HG02885 (cell line): ENCODE measurements around the gene ADAM23.

Experiments
- ATAC-seq: cut with Tn5 transposase; IDR thresholded peaks from one replicate; pipeline ENCODE4 v1.9.1; 2021; ENCODE audit warnings: mild to moderate bottlenecking; ENCODE audit not compliant: unreplicated experiment, poor library complexity

ADAM23 gene

GRCh38 chr2:206627632-206628031, 184.3 kb downstream of the ADAM23 start:
- ATAC-seq = no peak

DNA sequence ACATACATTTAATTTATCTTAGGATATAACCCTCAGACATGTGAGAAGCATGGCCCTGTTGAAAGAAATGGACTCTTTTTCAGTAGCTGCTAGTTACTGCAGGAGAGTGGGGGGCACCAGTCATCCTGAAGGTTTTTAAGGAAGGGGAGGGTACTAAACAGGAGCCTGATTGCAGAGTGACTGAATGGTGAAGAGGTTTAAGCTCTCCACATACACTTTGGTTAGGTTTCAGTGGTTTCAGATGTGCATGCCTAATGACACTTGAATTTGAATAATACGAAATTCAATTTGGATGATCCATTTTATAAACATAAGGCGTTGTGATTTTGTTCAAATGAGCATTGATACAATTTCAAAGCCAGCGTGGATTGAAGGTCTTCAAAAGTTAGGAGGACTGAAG, 188.0 kb downstream of the ADAM23 start:
- no peak for ATAC-seq

DNA sequence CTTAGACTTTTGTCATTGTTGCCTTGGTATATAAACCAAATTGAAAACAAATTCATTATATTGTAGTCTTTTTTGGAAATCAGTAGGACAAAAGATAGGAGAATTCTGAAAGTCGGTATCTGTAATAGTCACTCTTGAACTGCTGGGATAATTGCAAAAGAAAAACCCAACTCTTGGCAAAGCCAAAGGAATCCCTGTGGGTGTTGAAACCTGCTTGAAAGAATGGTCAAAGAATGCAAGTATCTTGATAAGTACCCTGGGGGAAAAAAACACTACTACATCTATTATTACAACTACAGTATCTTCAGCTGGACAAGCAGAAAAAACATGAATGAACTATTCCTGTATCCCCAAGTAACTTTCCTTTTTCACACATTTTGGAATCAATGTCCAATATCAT, 191.7 kb downstream of the ADAM23 start:
- ATAC-seq = no peak

DNA sequence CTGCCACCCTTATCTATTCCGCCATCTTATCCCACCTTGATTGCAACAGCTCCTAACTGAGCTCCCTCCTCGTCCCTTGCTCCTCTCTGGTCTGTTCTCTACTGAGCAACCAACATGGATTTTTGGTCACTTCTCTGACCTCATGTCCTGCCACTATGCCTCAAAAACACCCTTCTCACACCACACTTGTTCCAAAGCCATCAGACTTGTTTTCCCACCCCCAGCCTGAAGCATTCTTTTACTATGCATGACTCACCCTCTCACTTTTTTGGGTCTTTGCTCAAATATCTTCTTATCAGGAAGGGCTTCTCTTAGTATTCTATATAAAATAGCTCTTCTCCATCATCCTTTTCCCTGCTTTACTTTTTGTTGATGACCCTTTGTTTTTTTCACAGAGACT, 196.3 kb downstream of the ADAM23 start:
- ATAC-seq = no peak

DNA sequence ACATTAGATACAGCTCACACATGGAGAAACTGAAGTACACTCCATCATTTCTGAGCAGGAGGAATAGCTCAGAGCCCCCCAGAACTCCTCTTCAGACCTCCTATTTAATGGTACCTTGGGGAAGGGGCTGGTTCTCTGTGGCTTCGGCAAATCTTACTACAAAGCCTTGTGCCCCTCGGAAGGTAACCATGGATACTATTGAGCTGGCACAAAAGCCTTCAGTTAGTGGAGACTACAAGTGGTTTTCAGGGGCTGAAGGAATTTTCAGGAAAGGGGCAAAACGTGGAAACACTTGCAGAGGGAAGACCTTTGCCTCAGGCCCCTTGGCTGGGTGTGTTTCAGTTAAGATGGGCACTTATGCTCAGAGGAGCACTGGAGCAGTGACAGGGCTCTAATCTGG, 197.9 kb downstream of the ADAM23 start:
- no peak for ATAC-seq

GRCh38 chr2:206642075-206643025, 199.0 kb downstream of the ADAM23 start, which contains the start of gene FAM237A:
Gene FAM237A, plus strand, starts transcription at chr2:206642487. Its CDS starts 1,750 bp downstream, at chr2:206644237.
- no peak for ATAC-seq

GRCh38 chr2:206647985-206648384, 204.7 kb downstream of the ADAM23 start:
- no peak for ATAC-seq

GRCh38 chr2:206657087-206657486, 213.8 kb downstream of the ADAM23 start:
- no peak for ATAC-seq

DNA sequence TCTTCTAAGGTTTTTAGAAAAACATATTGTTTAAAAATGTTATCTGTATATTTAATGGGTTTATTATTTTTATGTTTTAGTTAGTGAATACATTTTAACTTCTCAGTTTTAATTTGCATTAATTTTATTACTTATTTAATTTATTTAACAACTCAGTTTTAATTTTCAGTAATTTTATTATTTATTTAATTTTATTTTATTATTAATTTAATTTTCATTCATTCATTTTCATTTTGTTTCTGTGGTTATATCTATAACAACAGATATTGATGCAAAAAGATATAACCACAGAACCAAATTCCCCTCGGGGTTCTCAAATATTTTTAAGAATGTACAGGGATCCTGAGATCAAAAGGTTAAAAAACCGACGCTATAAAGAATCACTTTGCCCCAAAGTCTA, 221.9 kb downstream of the ADAM23 start:
- ATAC-seq = no peak
